ENCODE data around the gene LRRC8D.

- TF ChIP-seq CTCF (IDR thresholded peaks at IDR 0.05; ENCODE audit: low read depth, low read length, missing input control) = no peak
- TF ChIP-seq HNF4A (conservative IDR thresholded peaks at IDR 0.05) = no peak
- no peak for TF ChIP-seq GABPA (IDR thresholded peaks at IDR 0.05 in 1 of 2, conservative IDR thresholded peaks at IDR 0.05 in 1 of 2)
- no peak for TF ChIP-seq REST (IDR thresholded peaks at IDR 0.05)
- no peak for TF ChIP-seq RAD21 (IDR thresholded peaks at IDR 0.05)
Observed at GRCh38 chr1:89974256-89974655, 153.4 kb downstream of the LRRC8D start.

All from liver (tissue), 3 donors.